Prostate gland (tissue), 2 donors: ENCODE measurements around the gene FREM3.

Source experiments
- POLR2A ChIP-seq: fragments of 450-650 bp; IDR thresholded peaks from one replicate; pipeline ENCODE4 v1.6.1; 2016; ENCODE audit warnings: antibody characterized with exemption, mild to moderate bottlenecking
- POLR2AphosphoS5 ChIP-seq: sonication (generic); formaldehyde crosslinking; IDR thresholded peaks from one replicate; pipeline ENCODE4 v1.6.1; 2017; ENCODE audit warnings: antibody characterized with exemption
- TF ChIP-seq, protein P1 (sequence below), 4 experiments: fragments of 200-600 bp in 2 of 4; fragments of 450-650 bp in 2 of 4; sonication (generic) in 2 of 4; IDR thresholded peaks; 1 replicate in 3 of 4; 2 replicates in 1 of 4; pipeline ENCODE4 v1.5.1; 2016 to 2019; ENCODE audit warnings: antibody characterized with exemption in 4 of 4, mild to moderate bottlenecking in 2 of 4, moderate library complexity in 2 of 4

DNA sequence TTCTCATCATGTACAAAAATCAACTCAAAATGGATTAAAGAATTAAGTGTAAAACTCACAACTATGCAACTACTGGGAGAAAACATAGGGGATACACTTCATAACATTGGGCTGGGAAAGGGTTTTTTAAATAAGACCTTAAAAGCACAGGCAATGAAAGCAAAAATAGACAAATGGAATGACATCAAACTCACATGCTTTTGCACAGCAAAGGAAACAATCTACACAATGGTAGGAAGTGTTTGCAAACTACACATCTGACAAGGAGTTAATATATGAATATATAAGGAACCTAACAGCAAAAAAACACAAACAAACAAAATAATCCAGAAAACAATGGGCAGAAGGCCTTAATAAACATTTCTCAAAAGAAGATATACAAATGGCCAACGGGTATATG lies 57.9 kb downstream of the FREM3 start:
- TF ChIP-seq, protein P1, sequence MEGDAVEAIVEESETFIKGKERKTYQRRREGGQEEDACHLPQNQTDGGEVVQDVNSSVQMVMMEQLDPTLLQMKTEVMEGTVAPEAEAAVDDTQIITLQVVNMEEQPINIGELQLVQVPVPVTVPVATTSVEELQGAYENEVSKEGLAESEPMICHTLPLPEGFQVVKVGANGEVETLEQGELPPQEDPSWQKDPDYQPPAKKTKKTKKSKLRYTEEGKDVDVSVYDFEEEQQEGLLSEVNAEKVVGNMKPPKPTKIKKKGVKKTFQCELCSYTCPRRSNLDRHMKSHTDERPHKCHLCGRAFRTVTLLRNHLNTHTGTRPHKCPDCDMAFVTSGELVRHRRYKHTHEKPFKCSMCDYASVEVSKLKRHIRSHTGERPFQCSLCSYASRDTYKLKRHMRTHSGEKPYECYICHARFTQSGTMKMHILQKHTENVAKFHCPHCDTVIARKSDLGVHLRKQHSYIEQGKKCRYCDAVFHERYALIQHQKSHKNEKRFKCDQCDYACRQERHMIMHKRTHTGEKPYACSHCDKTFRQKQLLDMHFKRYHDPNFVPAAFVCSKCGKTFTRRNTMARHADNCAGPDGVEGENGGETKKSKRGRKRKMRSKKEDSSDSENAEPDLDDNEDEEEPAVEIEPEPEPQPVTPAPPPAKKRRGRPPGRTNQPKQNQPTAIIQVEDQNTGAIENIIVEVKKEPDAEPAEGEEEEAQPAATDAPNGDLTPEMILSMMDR (IDR thresholded peaks at IDR 0.05) = no peak
- TF ChIP-seq POLR2A (no peak), POLR2AphosphoS5 (no peak)
